SK-N-SH treated with all-trans-retinoic acid at 6 μM for 48 hours (cell line): ENCODE data around the gene ZNF195.
"Not testable (repeated sequence)": the region's sequence is repeated elsewhere in the genome, so short reads cannot be mapped to it uniquely, and the experiment has no call there.

ENCODE experiments used
- ATAC-seq: fragments of 200-7000 bp; cut with Tn5 transposase; 3 replicates; pipeline ENCODE4 v1.9.1; 2020; ENCODE audit warnings: mild to moderate bottlenecking, moderate library complexity
- ARNTL ChIP-seq: fragments of 450-650 bp; formaldehyde crosslinking; IDR thresholded peaks from 2 replicates; pipeline ENCODE4 v1.5.0; 2020; ENCODE audit warnings: low read depth, mild to moderate bottlenecking, moderate library complexity, borderline replicate concordance
- BACH2 ChIP-seq: fragments of 250-450 bp; sonication (Bioruptor Pico); IDR thresholded peaks from 2 replicates; pipeline ENCODE4 v1.9.0; 2021; ENCODE audit warnings: mild to moderate bottlenecking, borderline replicate concordance
- CREB5 ChIP-seq: fragments of 250-450 bp; sonication (Bioruptor Pico); IDR thresholded peaks from 2 replicates; pipeline ENCODE4 v1.5.1; 2020; ENCODE audit warnings: low read depth, mild to moderate bottlenecking, moderate library complexity
- CSRNP3 ChIP-seq: fragments of 250-450 bp; sonication (Bioruptor Pico); IDR thresholded peaks from 2 replicates; pipeline ENCODE4 v1.5.1; 2021; ENCODE audit warnings: mild to moderate bottlenecking, moderate library complexity
- ESRRG ChIP-seq: fragments of 250-450 bp; sonication (Bioruptor Pico); IDR thresholded peaks from 2 replicates; pipeline ENCODE4 v1.6.1; 2021; ENCODE audit warnings: mild to moderate bottlenecking
- GLIS3 ChIP-seq: fragments of 250-450 bp; sonication (Bioruptor Pico); IDR thresholded peaks from 2 replicates; pipeline ENCODE4 v1.5.0; 2020; ENCODE audit warnings: mild to moderate bottlenecking, moderate library complexity
- ISL1 ChIP-seq: fragments of 250-450 bp; sonication (Bioruptor Pico); IDR thresholded peaks from 2 replicates; pipeline ENCODE4 v2.1.2; 2022; ENCODE audit warnings: mild to moderate bottlenecking, moderate library complexity
- PATZ1 ChIP-seq: fragments of 250-450 bp; sonication (Bioruptor Pico); IDR thresholded peaks from 2 replicates; pipeline ENCODE4 v1.8.0; 2020; ENCODE audit warnings: mild to moderate bottlenecking, moderate library complexity, borderline replicate concordance
- POU6F1 ChIP-seq: fragments of 250-450 bp; sonication (Bioruptor Pico); IDR thresholded peaks from 2 replicates; pipeline ENCODE4 v1.8.0; 2021; ENCODE audit warnings: low read depth, mild to moderate bottlenecking, moderate library complexity, borderline replicate concordance
- PPARA ChIP-seq: fragments of 250-450 bp; sonication (Bioruptor Pico); IDR thresholded peaks from 2 replicates; pipeline ENCODE4 v1.5.0; 2020; ENCODE audit warnings: mild to moderate bottlenecking, borderline replicate concordance
- RARB ChIP-seq: fragments of 250-450 bp; sonication (Bioruptor Pico); IDR thresholded peaks from 2 replicates; pipeline ENCODE4 v1.8.0; 2021; ENCODE audit warnings: mild to moderate bottlenecking, moderate library complexity
- SNAI2 ChIP-seq: fragments of 250-450 bp; sonication (Bioruptor Pico); IDR thresholded peaks from 2 replicates; pipeline ENCODE4 v1.5.0; 2020; ENCODE audit warnings: mild to moderate bottlenecking, moderate library complexity
- TOX ChIP-seq: fragments of 250-450 bp; sonication (Bioruptor Pico); IDR thresholded peaks from 2 replicates; pipeline ENCODE4 v1.8.0; 2021; ENCODE audit warnings: mild to moderate bottlenecking, moderate library complexity, borderline replicate concordance
- TSHZ2 ChIP-seq: fragments of 250-450 bp; sonication (Bioruptor Pico); IDR thresholded peaks from 2 replicates; pipeline ENCODE4 v1.5.0; 2020; ENCODE audit warnings: mild to moderate bottlenecking, moderate library complexity
- ZC3H10 ChIP-seq: fragments of 250-450 bp; sonication (Bioruptor Pico); IDR thresholded peaks from 2 replicates; pipeline ENCODE4 v1.5.1; 2021; ENCODE audit warnings: mild to moderate bottlenecking, moderate library complexity
- ZFP3 ChIP-seq: fragments of 250-450 bp; sonication (Bioruptor Pico); IDR thresholded peaks from 2 replicates; pipeline ENCODE4 v1.5.0; 2020; ENCODE audit warnings: mild to moderate bottlenecking, moderate library complexity
- ZFP30 ChIP-seq: fragments of 450-650 bp; formaldehyde crosslinking; IDR thresholded peaks from 2 replicates; pipeline ENCODE4 v1.5.0; 2022; ENCODE audit warnings: mild to moderate bottlenecking, moderate library complexity
- ZNF70 ChIP-seq: fragments of 450-650 bp; formaldehyde crosslinking; IDR thresholded peaks from 2 replicates; pipeline ENCODE4 v1.5.0; 2020; ENCODE audit warnings: mild to moderate bottlenecking, moderate library complexity
- ZNF8 ChIP-seq: fragments of 450-650 bp; formaldehyde crosslinking; IDR thresholded peaks from 2 replicates; pipeline ENCODE4 v1.5.0; 2020; ENCODE audit warnings: mild to moderate bottlenecking, moderate library complexity

The ZNF195 gene

GRCh38 chr11:3398509-3398908, 19.6 kb upstream of the ZNF195 start:
- not testable (repeated sequence) for ATAC-seq

- ATAC-seq: not testable (repeated sequence)
Observed at GRCh38 chr11:3398106-3398505, 19.2 kb upstream of the ZNF195 start.

GRCh38 chr11:3397210-3397609, 18.3 kb upstream of the ZNF195 start:
- not testable (repeated sequence) for ATAC-seq

- not testable (repeated sequence) for ATAC-seq
Observed at GRCh38 chr11:3395468-3395867, 16.5 kb upstream of the ZNF195 start.

- not testable (repeated sequence) for ATAC-seq
Observed at GRCh38 chr11:3394956-3395355, 16.0 kb upstream of the ZNF195 start.

GRCh38 chr11:3393450-3393849, 14.5 kb upstream of the ZNF195 start:
- ATAC-seq: not testable (repeated sequence)

- ATAC-seq: no peak
- no peak for TF ChIP-seq TOX (CRISPR knock-in tag)
Observed at GRCh38 chr11:3382613-3383285, 3.8 kb upstream of the ZNF195 start.

GRCh38 chr11:3381794-3382193, 2.8 kb upstream of the ZNF195 start:
- TF ChIP-seq RARB: no peak
- TF ChIP-seq ARNTL (CRISPR knock-in tag): no peak
- TF ChIP-seq PATZ1 (CRISPR knock-in tag): no peak
- no peak for TF ChIP-seq POU6F1 (CRISPR knock-in tag)
- TF ChIP-seq ZNF8 (CRISPR knock-in tag): no peak
- TF ChIP-seq ESRRG (CRISPR knock-in tag): no peak
- TF ChIP-seq ISL1: no peak
- no peak for TF ChIP-seq CSRNP3 (CRISPR knock-in tag)
- TF ChIP-seq SNAI2: no peak
- TF ChIP-seq ZC3H10 (CRISPR knock-in tag): no peak
- TF ChIP-seq PPARA (CRISPR knock-in tag): no peak
- TF ChIP-seq TSHZ2 (CRISPR knock-in tag): no peak
- TF ChIP-seq CREB5: no peak
- no peak for TF ChIP-seq ZNF70 (CRISPR knock-in tag)
- no peak for TF ChIP-seq ZFP3 (CRISPR knock-in tag)
- TF ChIP-seq GLIS3 (CRISPR knock-in tag): no peak
- TF ChIP-seq ZFP30 (CRISPR knock-in tag): no peak
- TF ChIP-seq BACH2 (CRISPR knock-in tag): no peak
- TF ChIP-seq, all 23 proteins: peak for 0
- ATAC-seq: no peak
